ENCODE results near the gene FTO.
A peak's percentile ranks its signal among the peaks of the same experiment; 100 is the strongest.

FTO gene

GRCh38 chr16:53784291-53784690 lies 80.3 kb downstream of the FTO start:
- no peak for DNase-seq

GRCh38 chr16:53785044-53785443 lies 81.1 kb downstream of the FTO start:
- no peak for DNase-seq

GRCh38 chr16:53785916-53786315 lies 82.0 kb downstream of the FTO start:
- no peak for DNase-seq

GRCh38 chr16:53787423-53787822 lies 83.5 kb downstream of the FTO start:
- no peak for DNase-seq

- no peak for DNase-seq
These were observed 85.2 kb downstream of the FTO start for GRCh38 chr16:53789137-53789536.

- no peak for DNase-seq
These were observed 88.4 kb downstream of the FTO start for GRCh38 chr16:53792161-53792951.

- no peak for DNase-seq
These were observed 99.5 kb downstream of the FTO start for GRCh38 chr16:53803451-53803850.

GRCh38 chr16:53803998-53804397 lies 100.0 kb downstream of the FTO start:
- DNase-seq: peak in 1 of 2 donors; percentile 10

- DNase-seq: peak in 1 of 2 donors; percentile 21
These were observed 100.5 kb downstream of the FTO start for GRCh38 chr16:53804467-53804866.

- DNase-seq: no peak
These were observed 101.2 kb downstream of the FTO start for GRCh38 chr16:53805113-53805512.

GRCh38 chr16:53805752-53806151 lies 101.8 kb downstream of the FTO start:
- no peak for DNase-seq

- no peak for DNase-seq
These were observed 105.4 kb downstream of the FTO start for GRCh38 chr16:53809088-53809932.

- DNase-seq: no peak
These were observed 109.0 kb downstream of the FTO start for GRCh38 chr16:53812914-53813313.

GRCh38 chr16:53814801-53815200 lies 110.8 kb downstream of the FTO start:
- DNase-seq: no peak

- no peak for DNase-seq
These were observed 112.4 kb downstream of the FTO start for GRCh38 chr16:53816211-53816836.

- DNase-seq: no peak
These were observed 113.3 kb downstream of the FTO start for GRCh38 chr16:53817117-53817755.

- no peak for DNase-seq
These were observed 114.0 kb downstream of the FTO start for GRCh38 chr16:53817812-53818550.

GRCh38 chr16:53821487-53821886 lies 117.5 kb downstream of the FTO start:
- DNase-seq: no peak

- no peak for DNase-seq
These were observed 118.1 kb downstream of the FTO start for GRCh38 chr16:53821957-53822625.

GRCh38 chr16:53822936-53823529 lies 119.1 kb downstream of the FTO start:
- DNase-seq: peak; percentile 25 to 52

GRCh38 chr16:53826658-53827057 lies 122.7 kb downstream of the FTO start:
- DNase-seq: no peak
